Measurements from ENCODE around the gene HSFY2. TPM values are rescaled to one million over a fixed set of nuclear protein-coding genes. Genes with fewer than 3 reads are reported as not detected.
"Not testable (repeated sequence)": the region's sequence is repeated elsewhere in the genome, so short reads cannot be mapped to it uniquely, and the experiment has no call there.

The HSFY2 gene, protein sequence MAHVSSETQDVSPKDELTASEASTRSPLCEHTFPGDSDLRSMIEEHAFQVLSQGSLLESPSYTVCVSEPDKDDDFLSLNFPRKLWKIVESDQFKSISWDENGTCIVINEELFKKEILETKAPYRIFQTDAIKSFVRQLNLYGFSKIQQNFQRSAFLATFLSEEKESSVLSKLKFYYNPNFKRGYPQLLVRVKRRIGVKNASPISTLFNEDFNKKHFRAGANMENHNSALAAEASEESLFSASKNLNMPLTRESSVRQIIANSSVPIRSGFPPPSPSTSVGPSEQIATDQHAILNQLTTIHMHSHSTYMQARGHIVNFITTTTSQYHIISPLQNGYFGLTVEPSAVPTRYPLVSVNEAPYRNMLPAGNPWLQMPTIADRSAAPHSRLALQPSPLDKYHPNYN
- not detected in 2 replicates for total RNA-seq

DNA sequence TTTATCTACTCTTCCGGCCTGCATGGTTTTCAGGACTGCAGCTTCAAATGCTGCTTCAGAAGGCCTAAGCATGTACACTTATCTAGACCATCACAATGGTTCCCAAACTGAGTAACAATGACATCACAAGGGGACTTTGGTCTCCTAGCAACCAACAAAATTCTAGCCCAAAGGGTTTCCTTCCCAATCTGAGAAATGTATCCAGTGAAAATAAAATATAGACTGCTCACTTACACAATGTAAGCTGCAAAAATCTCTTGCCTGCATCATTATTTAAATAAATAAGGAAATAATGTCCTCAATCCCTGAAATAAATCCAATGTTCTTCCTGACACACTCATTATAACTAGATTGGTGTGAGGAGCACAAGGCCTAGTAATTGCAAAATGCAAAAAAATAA lies at the start of gene HSFY2:
Gene HSFY2 (minus strand): TSS at position 101 of the 400 bp plus-strand sequence. CDS start 117 bp downstream, outside the sequence.
- DNase-seq (ENCODE audit: low read depth in 2 of 2): not testable (repeated sequence)

DNA sequence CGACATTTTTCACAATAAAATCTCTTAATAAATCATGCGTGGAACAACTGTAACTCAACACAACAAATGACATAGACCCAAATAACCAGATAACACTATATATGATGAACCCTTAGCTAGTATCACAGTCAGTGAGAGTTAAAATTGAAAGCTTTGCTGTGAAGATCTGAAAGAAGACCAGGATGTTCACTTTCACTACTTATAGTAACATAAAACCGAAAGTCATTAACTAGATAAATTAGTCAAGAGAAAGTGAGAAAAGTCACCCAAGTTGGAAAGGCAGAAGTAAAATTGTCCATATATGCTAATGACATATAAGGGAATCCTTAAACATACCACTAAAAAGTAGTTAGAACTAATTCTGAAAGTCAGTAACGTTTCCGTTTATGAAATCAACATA lies 42.2 kb upstream of the HSFY2 start:
- DNase-seq (ENCODE audit: low read depth in 2 of 2): not testable (repeated sequence)

DNA sequence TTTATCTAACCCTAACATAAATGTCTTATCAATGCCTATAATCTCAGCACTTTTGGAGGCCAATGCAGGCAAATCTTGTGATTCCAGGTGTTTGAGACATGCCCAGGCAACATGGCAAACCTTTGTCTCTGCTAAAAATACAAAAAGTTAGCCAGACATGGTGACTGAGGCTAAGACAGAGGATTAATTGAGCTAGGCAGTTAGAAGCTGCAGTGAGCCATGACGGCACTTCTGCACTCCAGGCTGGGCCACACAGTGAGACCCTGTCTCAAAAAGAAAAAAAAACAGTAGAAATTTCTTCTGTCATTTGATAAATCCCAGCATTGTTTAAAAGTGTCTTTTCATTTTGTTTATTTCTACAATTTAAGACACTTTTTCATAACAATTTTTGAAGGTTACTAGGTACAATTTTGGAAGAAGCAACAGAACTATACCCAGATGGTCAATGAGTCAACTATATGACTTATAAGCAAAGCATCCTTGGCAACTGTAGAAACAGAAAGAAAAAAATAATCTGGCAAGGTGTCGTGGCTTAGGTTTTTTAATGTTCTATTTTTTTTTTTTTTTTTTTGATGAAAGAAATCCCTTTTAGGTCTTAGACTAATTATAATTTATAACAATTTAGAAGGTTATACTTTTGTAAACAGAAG lies 15.3 kb upstream of the HSFY2 start:
- not testable (repeated sequence) for DNase-seq (ENCODE audit: low read depth in 2 of 2)

DNA sequence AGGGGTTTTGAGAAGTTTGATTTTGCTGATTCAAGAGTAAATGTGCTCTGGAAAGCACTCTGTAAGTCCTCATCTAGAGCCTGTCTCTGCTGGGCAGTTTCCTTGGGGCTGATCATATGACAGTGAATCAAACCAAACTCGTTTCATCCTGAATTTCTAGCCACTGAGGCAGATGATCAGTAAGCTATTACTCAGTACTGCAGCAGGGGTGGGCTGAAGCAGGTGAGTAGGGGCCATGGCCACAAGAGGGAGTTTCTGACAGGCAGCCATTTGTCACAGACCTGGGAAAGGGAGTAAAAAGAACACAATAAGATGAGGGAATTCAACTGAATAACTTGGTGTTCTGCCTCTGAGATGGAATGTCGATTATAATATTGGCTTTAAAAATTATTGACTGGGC lies 19.5 kb downstream of the HSFY2 start:
- not testable (repeated sequence) for DNase-seq (ENCODE audit: low read depth in 2 of 2)

DNA sequence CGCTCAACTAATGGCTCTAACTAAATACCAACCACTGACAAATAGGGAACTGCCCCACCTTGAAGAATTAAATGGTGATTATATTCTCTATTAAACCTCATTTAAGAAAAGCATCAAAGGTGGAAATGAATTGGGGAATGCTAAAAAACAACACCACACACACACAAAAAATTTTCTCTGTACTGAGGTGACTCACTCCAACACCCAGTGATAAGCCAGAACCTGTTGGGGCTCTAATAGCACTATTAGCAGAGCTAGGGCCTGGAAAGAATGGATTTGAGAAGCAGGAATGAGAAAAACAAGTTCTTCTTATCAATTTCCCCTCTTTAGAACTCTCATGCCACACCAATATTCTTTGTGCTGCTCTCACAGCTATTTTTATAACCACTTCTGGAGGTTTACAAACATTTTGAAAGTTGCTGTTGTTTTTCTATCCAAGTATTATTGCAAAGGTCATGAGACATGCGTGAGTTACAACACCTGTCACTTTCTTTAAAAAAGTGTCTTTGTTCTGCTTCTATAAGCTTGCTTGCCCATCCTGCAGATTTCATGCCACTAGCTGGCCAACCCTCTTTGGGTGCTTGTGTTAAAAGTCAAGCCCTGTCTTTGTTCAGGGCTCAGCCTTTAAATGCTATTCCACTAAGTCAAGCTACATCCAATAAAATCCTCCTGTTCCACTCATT lies 20.3 kb downstream of the HSFY2 start:
- not testable (repeated sequence) for DNase-seq (ENCODE audit: low read depth in 2 of 2)

DNA sequence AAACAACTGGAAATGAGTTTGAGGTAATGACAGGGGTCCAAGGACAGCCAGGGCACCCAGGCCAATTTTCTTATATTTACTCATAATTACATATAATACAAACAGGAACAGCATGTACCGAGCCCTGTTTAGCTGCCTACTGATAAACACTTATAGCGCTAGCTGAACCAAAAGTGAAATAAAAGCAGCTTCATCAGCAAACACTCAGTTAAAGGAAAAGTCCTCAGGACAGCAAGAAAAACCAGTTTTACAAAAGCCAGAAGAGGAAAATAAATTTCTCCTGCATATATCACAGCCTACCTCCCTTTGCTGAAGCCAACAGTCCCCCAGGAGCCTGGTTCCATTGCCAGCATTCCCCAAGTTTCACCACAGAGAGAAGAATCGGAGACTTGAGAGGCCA lies 49.8 kb downstream of the HSFY2 start:
- not testable (repeated sequence) for DNase-seq (ENCODE audit: low read depth in 2 of 2)

Other genes with a start within 250 kb of the HSFY2 start
- not detected in 2 replicates for gene HSFY1, start 227.0 kb downstream of the HSFY2 start, total RNA-seq

All from lung microvascular endothelial cell (primary cell).